Measurements from ENCODE around the gene TBC1D5. TPM values are rescaled to one million over a fixed set of nuclear protein-coding genes. Genes with fewer than 3 reads are reported as not detected.
"Not testable (repeated sequence)": the region's sequence is repeated elsewhere in the genome, so short reads cannot be mapped to it uniquely, and the experiment has no call there.

The TBC1D5 gene
- total RNA-seq, 1 experiment from 2014 or later: 30.4 TPM

GRCh38 chr3:17494117-17494809, 248.2 kb downstream of the TBC1D5 start:
- Histone ChIP-seq H3K9me3 (ENCODE audit: control insufficient read depth, insufficient read depth, low read depth, low read length) (peaks cover under 1% of the 10 kb centered on the region; the same call in 1 of the 2 replicates), H3K27me3 (ENCODE audit: control insufficient read depth, insufficient read depth, low read length) (no peaks in the 10 kb centered on the region), H3K36me3 (ENCODE audit: control insufficient read depth, insufficient read depth, low read length) (no peaks in the 10 kb centered on the region), H3K27ac (ENCODE audit: low read length) (no peak overlapping the region), H3K4me3 (ENCODE audit: low read depth in 2 of 2, low read length in 2 of 2) (no peak overlapping the region), H3K4me1 (ENCODE audit: control insufficient read depth, insufficient read depth, low read length) (no peaks in the 10 kb centered on the region)
- in situ Hi-C loops (cut with HindIII; ENCODE audit: low pct_unique_long_range_greater_than_20kb, low sequenced_read_pairs) (no loop called here), intact Hi-C loops (cut with micrococcal nuclease; ENCODE audit: unreplicated experiment) (no loop called here)
- no TSS peak for BruUV-seq (replicated peaks)
- CTCF ChIA-PET: no interaction called here
- POLR2A ChIA-PET: no interaction called here
- no peak for ATAC-seq
- DNase-seq (ENCODE audit: low read depth, low spot score): no peak
- TF ChIP-seq REST (IDR thresholded peaks at IDR 0.05; ENCODE audit: insufficient read depth in 1 of 2, low read depth in 2 of 2, low read length in 1 of 2): no peak
- TF ChIP-seq, protein P1, sequence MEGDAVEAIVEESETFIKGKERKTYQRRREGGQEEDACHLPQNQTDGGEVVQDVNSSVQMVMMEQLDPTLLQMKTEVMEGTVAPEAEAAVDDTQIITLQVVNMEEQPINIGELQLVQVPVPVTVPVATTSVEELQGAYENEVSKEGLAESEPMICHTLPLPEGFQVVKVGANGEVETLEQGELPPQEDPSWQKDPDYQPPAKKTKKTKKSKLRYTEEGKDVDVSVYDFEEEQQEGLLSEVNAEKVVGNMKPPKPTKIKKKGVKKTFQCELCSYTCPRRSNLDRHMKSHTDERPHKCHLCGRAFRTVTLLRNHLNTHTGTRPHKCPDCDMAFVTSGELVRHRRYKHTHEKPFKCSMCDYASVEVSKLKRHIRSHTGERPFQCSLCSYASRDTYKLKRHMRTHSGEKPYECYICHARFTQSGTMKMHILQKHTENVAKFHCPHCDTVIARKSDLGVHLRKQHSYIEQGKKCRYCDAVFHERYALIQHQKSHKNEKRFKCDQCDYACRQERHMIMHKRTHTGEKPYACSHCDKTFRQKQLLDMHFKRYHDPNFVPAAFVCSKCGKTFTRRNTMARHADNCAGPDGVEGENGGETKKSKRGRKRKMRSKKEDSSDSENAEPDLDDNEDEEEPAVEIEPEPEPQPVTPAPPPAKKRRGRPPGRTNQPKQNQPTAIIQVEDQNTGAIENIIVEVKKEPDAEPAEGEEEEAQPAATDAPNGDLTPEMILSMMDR (IDR thresholded peaks at IDR 0.05): no peak
- no peak for TF ChIP-seq TCF7L2 (IDR thresholded peaks at IDR 0.05; ENCODE audit: low read depth, low read length)
- no peak for TF ChIP-seq SIN3A (IDR thresholded peaks at IDR 0.05; ENCODE audit: borderline replicate concordance, insufficient read depth, low read depth, low read length)
- no peak for TF ChIP-seq POLR2AphosphoS5 (IDR thresholded peaks at IDR 0.05; ENCODE audit: low read depth, low read length)

GRCh38 chr3:17491601-17492000, 250.8 kb downstream of the TBC1D5 start:
- DNase-seq (ENCODE audit: low read depth, low spot score) (no peak), ATAC-seq (no peak)
- intact Hi-C loops (cut with micrococcal nuclease; ENCODE audit: unreplicated experiment) (no loop called here), in situ Hi-C loops (cut with HindIII; ENCODE audit: low pct_unique_long_range_greater_than_20kb, low sequenced_read_pairs) (no loop called here)
- H3K27ac ChIP-seq (ENCODE audit: low read length): no peak overlapping the region
- no peak overlapping the region for H3K4me3 ChIP-seq (ENCODE audit: low read depth in 2 of 2, low read length in 2 of 2)
- ChIA-PET POLR2A (no interaction called here), CTCF (no interaction called here)
- H3K4me1 ChIP-seq (ENCODE audit: control insufficient read depth, insufficient read depth, low read length): no peaks in the 10 kb centered on the region
- H3K36me3 ChIP-seq (ENCODE audit: control insufficient read depth, insufficient read depth, low read length): no peaks in the 10 kb centered on the region
- no peaks in the 10 kb centered on the region for H3K27me3 ChIP-seq (ENCODE audit: control insufficient read depth, insufficient read depth, low read length)
- no TSS peak for BruUV-seq (replicated peaks)
- H3K9me3 ChIP-seq (ENCODE audit: control insufficient read depth, insufficient read depth, low read depth, low read length): peaks cover 7% of the 10 kb centered on the region; the same call in 1 of the 2 replicates
- TF ChIP-seq REST (IDR thresholded peaks at IDR 0.05; ENCODE audit: insufficient read depth in 1 of 2, low read depth in 2 of 2, low read length in 1 of 2): no peak
- TF ChIP-seq TCF7L2 (IDR thresholded peaks at IDR 0.05; ENCODE audit: low read depth, low read length): no peak
- TF ChIP-seq, protein P1 (IDR thresholded peaks at IDR 0.05): no peak
- TF ChIP-seq SIN3A (IDR thresholded peaks at IDR 0.05; ENCODE audit: borderline replicate concordance, insufficient read depth, low read depth, low read length): no peak
- no peak for TF ChIP-seq POLR2AphosphoS5 (IDR thresholded peaks at IDR 0.05; ENCODE audit: low read depth, low read length)

GRCh38 chr3:17491190-17491589, 251.2 kb downstream of the TBC1D5 start:
- H3K9me3 ChIP-seq (ENCODE audit: control insufficient read depth, insufficient read depth, low read depth, low read length); H3K4me1 ChIP-seq (ENCODE audit: control insufficient read depth, insufficient read depth, low read length); in situ Hi-C loops (cut with HindIII; ENCODE audit: low pct_unique_long_range_greater_than_20kb, low sequenced_read_pairs); ATAC-seq; DNase-seq (ENCODE audit: low read depth, low spot score); H3K4me3 ChIP-seq (ENCODE audit: low read depth in 2 of 2, low read length in 2 of 2); CTCF ChIA-PET; H3K27me3 ChIP-seq (ENCODE audit: control insufficient read depth, insufficient read depth, low read length); intact Hi-C loops (cut with micrococcal nuclease; ENCODE audit: unreplicated experiment); POLR2A ChIA-PET; BruUV-seq (replicated peaks); H3K27ac ChIP-seq (ENCODE audit: low read length); H3K36me3 ChIP-seq (ENCODE audit: control insufficient read depth, insufficient read depth, low read length): not testable (repeated sequence)

Data from Panc1 (cell line).